Testis (tissue), 3 donors: ENCODE data around the gene PANX1. TPM values are rescaled to one million over a fixed set of nuclear protein-coding genes. Genes with fewer than 3 reads are reported as not detected.
"Not testable (repeated sequence)": the region's sequence is repeated elsewhere in the genome, so short reads cannot be mapped to it uniquely, and the experiment has no call there.

Experiments
- DNase-seq: peaks from one replicate; pipeline ENCODE4 v3.0.0-alpha.2; 2019
- H3K27ac ChIP-seq, 2 donors: fragments of 200-600 bp; sonication (generic); one replicate each; pipeline ENCODE4 v1.5.1; 2019
- H3K27me3 ChIP-seq: fragments of 200-600 bp; sonication (generic); one replicate; pipeline ENCODE4 v1.5.1; 2019
- H3K36me3 ChIP-seq: fragments of 200-600 bp; sonication (generic); one replicate; pipeline ENCODE4 v1.5.1; 2017; ENCODE audit warnings: low read depth; ENCODE audit errors: missing control alignments
- H3K4me1 ChIP-seq: fragments of 200-600 bp; sonication (generic); one replicate; pipeline ENCODE4 v1.5.1; 2019
- H3K4me3 ChIP-seq, 2 donors: fragments of 200-600 bp; sonication (generic); one replicate each; pipeline ENCODE4 v1.5.1; 2017 to 2019
- H3K9me3 ChIP-seq: fragments of 200-600 bp; sonication (generic); one replicate; pipeline ENCODE4 v1.5.1; 2017
- CTCF ChIP-seq, 3 experiments: fragments of 450-650 bp in 2 of 3; fragments of 200-600 bp in 1 of 3; sonication (generic) in 1 of 3; IDR thresholded peaks; one replicate each; pipeline ENCODE4 v1.5.1; 2016 to 2019; ENCODE audit warnings: antibody characterized with exemption in 3 of 3, mild to moderate bottlenecking in 2 of 3, moderate library complexity in 1 of 3
- POLR2A ChIP-seq: fragments of 450-650 bp; IDR thresholded peaks from one replicate; pipeline ENCODE4 v1.6.1; 2017; ENCODE audit warnings: antibody characterized with exemption, mild to moderate bottlenecking, moderate library complexity
- WGBS, 2 donors: methylation state at CpG; one replicate each; pipeline ENCODE4 v1.1.5; 2018; 5-methylcytosine and 5-hydroxymethylcytosine counted together
- intact Hi-C: fragments of 100-400 bp; cut with DNase I; formaldehyde crosslinking; loops from one replicate; pipeline ENCODE4 v1.15.1; 2023; ENCODE audit warnings: low total_unique reads
- polyA plus RNA-seq: library from polyadenylated mRNA; stranded (reverse); fragments of 350-450 nt; fragmentation: Illumina TruSeq; extraction: RNeasy Lipid Tissue Mini Kit (QIAGEN cat#74804); gene quantifications from one replicate; pipeline ENCODE4 v1.2.3, GENCODE V29; 2014; ENCODE audit warnings: low read depth, low replicate concordance; ENCODE audit not compliant: insufficient read depth
- total RNA-seq, 2 donors: library from RNA; depleted of rRNA; stranded (reverse); fragments of >200 nt; gene quantifications; one replicate each; pipeline ENCODE4 v1.2.3, GENCODE V29; 2016

Gene PANX1
- total and polyA plus RNA-seq, 3 donors from 2014 or later, result 22.2 to 55.3 (median 42.0) TPM

- Histone ChIP-seq H3K27ac (no peak overlapping the region), H3K27me3 (no peaks in the 10 kb centered on the region), H3K36me3 (no peaks in the 10 kb centered on the region), H3K9me3 (no peaks in the 10 kb centered on the region), H3K4me3 (no peak overlapping the region), H3K4me1 (peaks cover 13% of the 10 kb centered on the region)
- DNase-seq, result no peak
- 93% methylated on average over 5 to 6 of the region's 6 CpGs for WGBS, 2 donors
- intact Hi-C loops, result no loop called here
- no peak for TF ChIP-seq CTCF (IDR thresholded peaks at IDR 0.05)
- TF ChIP-seq POLR2A, result no peak
These were observed 24.0 kb downstream of the PANX1 start for GRCh38 chr11:94152678-94153065.

GRCh38 chr11:94153320-94153719 lies 24.7 kb downstream of the PANX1 start:
- no peak overlapping the region for H3K4me3 ChIP-seq
- DNase-seq, result no peak
- H3K4me1 ChIP-seq, result peaks cover 13% of the 10 kb centered on the region
- no peaks in the 10 kb centered on the region for H3K27me3 ChIP-seq
- no peak for TF ChIP-seq CTCF (IDR thresholded peaks at IDR 0.05)
- TF ChIP-seq POLR2A, result no peak
- 57 to 70% methylated on average over 3 of the region's 3 CpGs for WGBS, 2 donors
- H3K36me3 ChIP-seq, result no peaks in the 10 kb centered on the region
- no peak overlapping the region for H3K27ac ChIP-seq
- H3K9me3 ChIP-seq, result no peaks in the 10 kb centered on the region
- intact Hi-C loops, result no loop called here

- H3K27ac ChIP-seq, result no peak overlapping the region
These were observed 25.6 kb downstream of the PANX1 start for GRCh38 chr11:94154095-94154856.

GRCh38 chr11:94157339-94157738 lies 28.7 kb downstream of the PANX1 start:
- H3K4me1 ChIP-seq, H3K9me3 ChIP-seq, DNase-seq, H3K4me3 ChIP-seq, intact Hi-C loops, H3K27me3 ChIP-seq, H3K27ac ChIP-seq, H3K36me3 ChIP-seq: not testable (repeated sequence)
- 100% methylated on average over 3 of the region's 3 CpGs for WGBS, 2 donors

More at GRCh38 chr11:94154095-94154856, 25.6 kb downstream of the PANX1 start:
- Histone ChIP-seq H3K27me3 (no peaks in the 10 kb centered on the region), H3K36me3 (no peaks in the 10 kb centered on the region), H3K4me1 (peaks cover 8% of the 10 kb centered on the region), H3K9me3 (no peaks in the 10 kb centered on the region), H3K4me3 (no peak overlapping the region)
- intact Hi-C loops, result no loop called here
- whole genome bisulfite sequencing, 2 donors, result 74 to 75% methylated on average over 3 of the region's 3 CpGs
- DNase-seq, result no peak
- no peak for TF ChIP-seq CTCF (IDR thresholded peaks at IDR 0.05)
- no peak for TF ChIP-seq POLR2A

- Histone ChIP-seq H3K4me3 (no peak overlapping the region), H3K9me3 (no peaks in the 10 kb centered on the region), H3K27ac (no peak overlapping the region), H3K27me3 (no peaks in the 10 kb centered on the region), H3K36me3 (no peaks in the 10 kb centered on the region), H3K4me1 (no peaks in the 10 kb centered on the region)
- intact Hi-C loops, result no loop called here
- no peak for DNase-seq
- WGBS, 2 donors, result 94 to 100% methylated on average over 1 of the region's 1 CpG
- no peak for TF ChIP-seq POLR2A
- TF ChIP-seq CTCF (IDR thresholded peaks at IDR 0.05), result no peak
These were observed 40.2 kb downstream of the PANX1 start for GRCh38 chr11:94168882-94169281.
